HepG2 (cell line): Measurements from ENCODE around the gene PHF5A. TPM values are rescaled to one million over a fixed set of nuclear protein-coding genes. Genes with fewer than 3 reads are reported as not detected.

ENCODE experiments used
- AHR ChIP-seq: IDR thresholded peaks from 2 replicates; pipeline ENCODE4 v1.6.1; 2018; ENCODE audit warnings: missing genetic modification reagents, missing compliant biosample characterization
- CHCHD3 ChIP-seq: sonication (generic); formaldehyde crosslinking; IDR thresholded peaks from 2 replicates; pipeline ENCODE4 v1.8.0; 2022; ENCODE audit warnings: mild to moderate bottlenecking, missing genetic modification reagents, moderate library complexity
- CREM ChIP-seq, 2 experiments: sonication (generic) in 1 of 2; formaldehyde crosslinking in 1 of 2; IDR thresholded peaks; 2 replicates each; pipeline versions ENCODE4 v1.4.0 to v1.6.1; 2016 to 2020; ENCODE audit warnings: antibody characterized with exemption in 1 of 2, mild to moderate bottlenecking in 1 of 2, missing genetic modification reagents in 1 of 2
- DR1 ChIP-seq: sonication (generic); formaldehyde crosslinking; IDR thresholded peaks from 2 replicates; pipeline ENCODE4 v1.8.0; 2021; ENCODE audit warnings: mild to moderate bottlenecking, missing genetic modification reagents, inconsistent platforms
- GABPB1 ChIP-seq: IDR thresholded peaks from 2 replicates; pipeline ENCODE4 v1.6.1; 2016; ENCODE audit warnings: mild to moderate bottlenecking, missing genetic modification reagents, moderate library complexity, missing compliant biosample characterization
- HES4 ChIP-seq: sonication (generic); formaldehyde crosslinking; IDR thresholded peaks from 2 replicates; pipeline ENCODE4 v1.9.0; 2021; ENCODE audit warnings: mild to moderate bottlenecking, missing genetic modification reagents, borderline replicate concordance
- LCORL ChIP-seq, 2 experiments: fragments of 450-650 bp in 1 of 2; sonication (generic) in 1 of 2; formaldehyde crosslinking in 1 of 2; IDR thresholded peaks; 2 replicates each; pipeline versions ENCODE4 v1.5.0 to v1.6.1; 2017 to 2020; ENCODE audit warnings: antibody characterized with exemption in 1 of 2, missing genetic modification reagents in 1 of 2
- MZF1 ChIP-seq: sonication (generic); formaldehyde crosslinking; IDR thresholded peaks from 2 replicates; pipeline ENCODE4 v1.8.1; 2023; ENCODE audit warnings: mild to moderate bottlenecking, missing genetic modification reagents, borderline replicate concordance
- RCOR2 ChIP-seq: IDR thresholded peaks from 2 replicates; pipeline ENCODE4 v1.6.1; 2016; ENCODE audit warnings: missing biosample characterization, missing genetic modification reagents
- SNAPC2 ChIP-seq: sonication (generic); formaldehyde crosslinking; IDR thresholded peaks from 2 replicates; pipeline ENCODE4 v1.8.1; 2022; ENCODE audit warnings: mild to moderate bottlenecking, missing genetic modification reagents
- SYNCRIP ChIP-seq: fragments of 200-400 bp; formaldehyde crosslinking; IDR thresholded peaks from 2 replicates; pipeline ENCODE4 v1.6.1; 2018; ENCODE audit warnings: mild to moderate bottlenecking, low read depth, low read length; ENCODE audit not compliant: insufficient read depth
- ZBTB3 ChIP-seq: sonication (generic); formaldehyde crosslinking; IDR thresholded peaks from 2 replicates; pipeline ENCODE4 v1.4.0; 2020; ENCODE audit warnings: low read depth, mild to moderate bottlenecking, moderate library complexity, missing genetic modification reagents, borderline replicate concordance
- ZBTB8A ChIP-seq: sonication (generic); formaldehyde crosslinking; IDR thresholded peaks from 2 replicates; pipeline ENCODE4 v1.4.0; 2020; ENCODE audit warnings: mild to moderate bottlenecking, low read depth, missing genetic modification reagents, borderline replicate concordance
- ZC3H13 ChIP-seq: sonication (generic); formaldehyde crosslinking; IDR thresholded peaks from 2 replicates; pipeline ENCODE4 v1.8.1; 2023; ENCODE audit warnings: mild to moderate bottlenecking, missing genetic modification reagents, moderate library complexity
- ZNF234 ChIP-seq: sonication (generic); formaldehyde crosslinking; conservative IDR thresholded peaks from 2 replicates; pipeline ENCODE4 v1.5.1; 2020; ENCODE audit warnings: mild to moderate bottlenecking, missing genetic modification reagents
- ZNF256 ChIP-seq: sonication (generic); formaldehyde crosslinking; conservative IDR thresholded peaks from 2 replicates; pipeline ENCODE4 v1.4.0; 2020; ENCODE audit warnings: missing genetic modification reagents
- ZNF549 ChIP-seq: sonication (generic); formaldehyde crosslinking; IDR thresholded peaks from 2 replicates; pipeline ENCODE4 v1.5.0; 2020; ENCODE audit warnings: missing genetic modification reagents
- ZNF567 ChIP-seq: sonication (generic); formaldehyde crosslinking; IDR thresholded peaks from 2 replicates; pipeline ENCODE4 v1.8.1; 2023; ENCODE audit warnings: mild to moderate bottlenecking, missing genetic modification reagents, borderline replicate concordance
- polyA plus RNA-seq, 8 experiments: library from polyadenylated mRNA; depleted of rRNA in 3 of 8; stranded (reverse) in 7 of 8; unstranded in 1 of 8; fragments of >200 nt; fragmentation: Illumina TruSeq in 4 of 8; extraction: Trizol in 4 of 8; gene quantifications; 2 replicates each; pipeline versions ENCODE4 v1.2.1 to v1.2.3, GENCODE V29; 2011 to 2016; ENCODE audit warnings: low read depth in 4 of 8, missing spikeins in 1 of 8, mixed read lengths in 1 of 8; ENCODE audit not compliant: insufficient read depth in 1 of 8
- total RNA-seq, 5 experiments: library from RNA; depleted of rRNA; stranded (reverse); fragments of >200 nt; fragmentation: Illumina TruSeq; extraction: Trizol; gene quantifications; 2 replicates each; pipeline ENCODE4 v1.2.3, GENCODE V29; 2016; ENCODE audit warnings: low read depth in 1 of 5
- TF ChIP-seq, protein P1 (sequence below): sonication (generic); formaldehyde crosslinking; IDR thresholded peaks from 2 replicates; pipeline ENCODE4 v1.4.0; 2020; ENCODE audit warnings: mild to moderate bottlenecking, missing genetic modification reagents
- TF ChIP-seq, protein P2 (sequence below): sonication (generic); formaldehyde crosslinking; conservative IDR thresholded peaks from 2 replicates; pipeline ENCODE4 v1.4.0; 2020; ENCODE audit warnings: missing genetic modification reagents
- TF ChIP-seq, protein P3 (sequence below): sonication (generic); formaldehyde crosslinking; IDR thresholded peaks from 2 replicates; pipeline ENCODE4 v1.5.0; 2020; ENCODE audit warnings: missing genetic modification reagents
- TF ChIP-seq, protein P4 (sequence below): sonication (generic); formaldehyde crosslinking; IDR thresholded peaks from 2 replicates; pipeline ENCODE4 v1.4.0; 2020; ENCODE audit warnings: low read depth, missing genetic modification reagents

PHF5A gene
- total and polyA plus RNA-seq, 2 of the 13 experiments (the other 11 are each of a cell fraction or from before 2014, with no cell fraction given), result 56.6 to 105 TPM

DNA sequence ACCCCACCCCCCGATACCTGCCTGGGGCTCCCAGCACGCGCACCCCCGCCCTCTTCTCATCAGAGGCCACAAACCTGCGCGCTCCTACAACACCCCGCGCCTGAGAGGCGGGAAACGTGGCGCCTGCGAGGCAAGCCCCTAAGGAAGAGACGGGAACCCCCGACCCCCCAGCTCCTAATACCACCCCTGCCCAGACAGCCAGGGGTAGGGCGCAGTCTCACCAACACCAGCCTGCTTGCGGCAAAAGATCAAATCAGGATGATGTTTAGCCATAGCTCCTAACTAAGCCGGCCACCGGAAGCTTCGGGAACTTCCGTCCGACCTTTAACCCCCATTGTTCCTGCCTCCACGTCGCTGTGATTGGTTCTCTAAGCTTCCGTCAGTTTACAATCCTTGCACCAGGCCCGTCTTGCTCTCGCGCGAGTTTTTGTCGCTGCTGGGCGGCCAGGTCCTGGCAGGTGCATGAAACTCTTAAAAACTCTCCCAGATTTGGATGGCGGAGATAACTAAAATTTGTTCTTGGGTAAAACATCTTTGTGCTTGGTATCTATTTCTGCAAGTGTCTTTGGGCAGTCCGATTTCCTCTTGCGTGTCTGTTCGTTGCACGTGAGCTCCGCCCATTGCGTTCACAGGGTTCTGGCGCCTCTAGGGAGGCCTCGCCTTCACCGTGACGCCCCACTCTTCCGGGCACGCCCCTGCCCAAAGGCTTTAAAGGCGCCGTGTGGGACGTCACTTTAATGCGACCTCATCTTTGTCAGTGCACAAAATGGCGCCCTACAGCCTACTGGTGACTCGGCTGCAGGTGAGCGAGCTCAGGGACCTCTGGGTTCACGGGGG lies at the start of gene PHF5A, which contains the start of gene ACO2 (continued):
- 0 out of 2 replicates have a peak, but pooled peaks have one; percentile 69 for TF ChIP-seq SNAPC2 (CRISPR knock-in tag)
- TF ChIP-seq ZC3H13, result 0 out of 2 replicates have a peak, but pooled peaks have one; percentile 59
- TF ChIP-seq ZBTB3 (CRISPR knock-in tag), result 0 out of 2 replicates have a peak, but pooled peaks have one; percentile 84
- no peak for TF ChIP-seq ZNF567 (CRISPR knock-in tag)
- TF ChIP-seq MZF1 (CRISPR knock-in tag), result no peak
- no peak for TF ChIP-seq RCOR2 (CRISPR knock-in tag)
- TF ChIP-seq, protein P1, sequence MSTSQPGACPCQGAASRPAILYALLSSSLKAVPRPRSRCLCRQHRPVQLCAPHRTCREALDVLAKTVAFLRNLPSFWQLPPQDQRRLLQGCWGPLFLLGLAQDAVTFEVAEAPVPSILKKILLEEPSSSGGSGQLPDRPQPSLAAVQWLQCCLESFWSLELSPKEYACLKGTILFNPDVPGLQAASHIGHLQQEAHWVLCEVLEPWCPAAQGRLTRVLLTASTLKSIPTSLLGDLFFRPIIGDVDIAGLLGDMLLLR (CRISPR knock-in tag), result peak; percentile 77
- no peak for TF ChIP-seq HES4 (CRISPR knock-in tag)
- TF ChIP-seq, protein P2, sequence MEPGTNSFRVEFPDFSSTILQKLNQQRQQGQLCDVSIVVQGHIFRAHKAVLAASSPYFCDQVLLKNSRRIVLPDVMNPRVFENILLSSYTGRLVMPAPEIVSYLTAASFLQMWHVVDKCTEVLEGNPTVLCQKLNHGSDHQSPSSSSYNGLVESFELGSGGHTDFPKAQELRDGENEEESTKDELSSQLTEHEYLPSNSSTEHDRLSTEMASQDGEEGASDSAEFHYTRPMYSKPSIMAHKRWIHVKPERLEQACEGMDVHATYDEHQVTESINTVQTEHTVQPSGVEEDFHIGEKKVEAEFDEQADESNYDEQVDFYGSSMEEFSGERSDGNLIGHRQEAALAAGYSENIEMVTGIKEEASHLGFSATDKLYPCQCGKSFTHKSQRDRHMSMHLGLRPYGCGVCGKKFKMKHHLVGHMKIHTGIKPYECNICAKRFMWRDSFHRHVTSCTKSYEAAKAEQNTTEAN (CRISPR knock-in tag), result no peak; the same call in 1 of the 2 replicates
- TF ChIP-seq DR1, result peak; percentile 98
- no peak for TF ChIP-seq CHCHD3
- TF ChIP-seq ZNF256, result 0 out of 2 replicates have a peak, but pooled peaks have one; percentile 48
- TF ChIP-seq SYNCRIP, result no peak
- TF ChIP-seq ZNF234 (CRISPR knock-in tag), result no peak
- TF ChIP-seq LCORL (IDR thresholded peaks at IDR 0.05), result no peak
- TF ChIP-seq LCORL (CRISPR knock-in tag; IDR thresholded peaks at IDR 0.05), result peak; percentile 56
- peak; percentile 69; the same call in 1 of the 2 replicates for TF ChIP-seq AHR
- peak; percentile 99 for TF ChIP-seq CREM (IDR thresholded peaks at IDR 0.05)
- TF ChIP-seq CREM (CRISPR knock-in tag; IDR thresholded peaks at IDR 0.05), result peak; percentile 87
- TF ChIP-seq, protein P3, sequence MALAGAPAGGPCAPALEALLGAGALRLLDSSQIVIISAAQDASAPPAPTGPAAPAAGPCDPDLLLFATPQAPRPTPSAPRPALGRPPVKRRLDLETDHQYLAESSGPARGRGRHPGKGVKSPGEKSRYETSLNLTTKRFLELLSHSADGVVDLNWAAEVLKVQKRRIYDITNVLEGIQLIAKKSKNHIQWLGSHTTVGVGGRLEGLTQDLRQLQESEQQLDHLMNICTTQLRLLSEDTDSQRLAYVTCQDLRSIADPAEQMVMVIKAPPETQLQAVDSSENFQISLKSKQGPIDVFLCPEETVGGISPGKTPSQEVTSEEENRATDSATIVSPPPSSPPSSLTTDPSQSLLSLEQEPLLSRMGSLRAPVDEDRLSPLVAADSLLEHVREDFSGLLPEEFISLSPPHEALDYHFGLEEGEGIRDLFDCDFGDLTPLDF (CRISPR knock-in tag), result peak; percentile 79
- no peak for TF ChIP-seq ZBTB8A (CRISPR knock-in tag)
- TF ChIP-seq, protein P4, sequence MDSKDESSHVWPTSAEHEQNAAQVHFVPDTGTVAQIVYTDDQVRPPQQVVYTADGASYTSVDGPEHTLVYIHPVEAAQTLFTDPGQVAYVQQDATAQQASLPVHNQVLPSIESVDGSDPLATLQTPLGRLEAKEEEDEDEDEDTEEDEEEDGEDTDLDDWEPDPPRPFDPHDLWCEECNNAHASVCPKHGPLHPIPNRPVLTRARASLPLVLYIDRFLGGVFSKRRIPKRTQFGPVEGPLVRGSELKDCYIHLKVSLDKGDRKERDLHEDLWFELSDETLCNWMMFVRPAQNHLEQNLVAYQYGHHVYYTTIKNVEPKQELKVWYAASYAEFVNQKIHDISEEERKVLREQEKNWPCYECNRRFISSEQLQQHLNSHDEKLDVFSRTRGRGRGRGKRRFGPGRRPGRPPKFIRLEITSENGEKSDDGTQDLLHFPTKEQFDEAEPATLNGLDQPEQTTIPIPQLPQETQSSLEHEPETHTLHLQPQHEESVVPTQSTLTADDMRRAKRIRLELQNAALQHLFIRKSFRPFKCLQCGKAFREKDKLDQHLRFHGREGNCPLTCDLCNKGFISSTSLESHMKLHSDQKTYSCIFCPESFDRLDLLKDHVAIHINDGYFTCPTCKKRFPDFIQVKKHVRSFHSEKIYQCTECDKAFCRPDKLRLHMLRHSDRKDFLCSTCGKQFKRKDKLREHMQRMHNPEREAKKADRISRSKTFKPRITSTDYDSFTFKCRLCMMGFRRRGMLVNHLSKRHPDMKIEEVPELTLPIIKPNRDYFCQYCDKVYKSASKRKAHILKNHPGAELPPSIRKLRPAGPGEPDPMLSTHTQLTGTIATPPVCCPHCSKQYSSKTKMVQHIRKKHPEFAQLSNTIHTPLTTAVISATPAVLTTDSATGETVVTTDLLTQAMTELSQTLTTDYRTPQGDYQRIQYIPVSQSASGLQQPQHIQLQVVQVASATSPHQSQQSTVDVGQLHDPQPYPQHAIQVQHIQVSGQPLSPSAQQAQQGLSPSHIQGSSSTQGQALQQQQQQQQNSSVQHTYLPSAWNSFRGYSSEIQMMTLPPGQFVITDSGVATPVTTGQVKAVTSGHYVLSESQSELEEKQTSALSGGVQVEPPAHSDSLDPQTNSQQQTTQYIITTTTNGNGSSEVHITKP (CRISPR knock-in tag), result peak; percentile 46; the same call in 1 of the 2 replicates
- TF ChIP-seq ZNF549 (CRISPR knock-in tag), result no peak
- TF ChIP-seq GABPB1, result peak; percentile 91
